Stimulated activated naive CD8-positive, alpha-beta T cell treated with anti-CD3 and anti-CD28 coated beads, Interleukin-15, amount 100 ng/mL, for 72 hours (primary cell): ENCODE measurements around the gene HDAC3.

Source experiments
- ATAC-seq: fragments of 150-1000 bp; cut with Tn5 transposase; 2 replicates; pipeline ENCODE4 v1.10.0; 2021; ENCODE audit warnings: mild to moderate bottlenecking, moderate library complexity
- DNase-seq, 2 donors: peaks; one replicate each; pipeline ENCODE4 v3.0.0; 2021 to 2022
- H3K27ac Mint-ChIP-seq, 2 donors: one replicate each; pipeline ENCODE4 v1.8.0; 2022; ENCODE audit warnings: mild to moderate bottlenecking in 2 of 2, mixed read lengths in 2 of 2, moderate library complexity in 2 of 2
- H3K27me3 Mint-ChIP-seq: one replicate; pipeline ENCODE4 v1.8.0; 2022; ENCODE audit warnings: mixed read lengths
- H3K4me1 Mint-ChIP-seq: one replicate; pipeline ENCODE4 v1.8.0; 2022; ENCODE audit warnings: mild to moderate bottlenecking, mixed read lengths
- H3K4me3 Mint-ChIP-seq, 2 donors: one replicate each; pipeline ENCODE4 v1.8.0; 2022; ENCODE audit warnings: mild to moderate bottlenecking in 2 of 2, mixed read lengths in 2 of 2, moderate library complexity in 1 of 2
- H3K9me3 Mint-ChIP-seq, 2 donors: one replicate each; pipeline ENCODE4 v1.8.0; 2022; ENCODE audit warnings: mixed read lengths in 2 of 2

HDAC3 gene

DNA sequence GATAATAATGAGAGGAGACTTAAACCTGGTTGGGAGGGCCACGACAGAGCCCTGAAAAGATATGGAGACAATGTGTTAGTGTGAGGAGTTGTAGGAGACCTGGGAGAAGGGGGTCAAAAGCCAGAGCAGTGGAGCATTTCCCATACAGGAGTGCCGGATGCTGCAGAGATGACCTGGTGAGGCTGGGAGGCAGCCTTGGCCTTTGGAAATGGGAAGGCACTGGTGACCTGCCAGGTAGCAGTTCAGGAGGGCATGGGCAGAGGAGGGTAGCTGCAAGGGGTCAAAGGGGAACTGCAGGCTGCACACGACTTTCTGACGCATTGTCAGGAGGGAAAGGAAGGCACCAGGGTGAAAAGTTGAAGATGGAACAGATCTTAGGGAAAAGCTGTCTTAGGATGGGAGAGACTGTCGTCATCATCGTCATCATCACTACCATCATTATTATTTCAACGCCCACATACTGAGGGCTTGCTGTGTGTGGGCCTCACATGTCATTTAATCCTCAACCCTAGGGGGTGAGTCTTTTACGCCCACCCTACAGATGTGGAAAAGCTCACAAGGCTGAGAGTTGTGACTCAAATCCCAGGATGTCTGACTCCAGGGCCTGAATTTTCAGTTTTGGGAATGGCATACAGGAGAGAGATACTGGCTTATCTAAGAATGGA lies 32.1 kb upstream of the HDAC3 start:
- no peak overlapping the region for H3K27ac Mint-ChIP-seq
- H3K9me3 Mint-ChIP-seq = no peaks in the 10 kb centered on the region
- H3K27me3 Mint-ChIP-seq = no peaks in the 10 kb centered on the region
- H3K4me3 Mint-ChIP-seq = no peak overlapping the region
- ATAC-seq (no peak), DNase-seq (no peak)
- H3K4me1 Mint-ChIP-seq = peaks cover 7% of the 10 kb centered on the region

DNA sequence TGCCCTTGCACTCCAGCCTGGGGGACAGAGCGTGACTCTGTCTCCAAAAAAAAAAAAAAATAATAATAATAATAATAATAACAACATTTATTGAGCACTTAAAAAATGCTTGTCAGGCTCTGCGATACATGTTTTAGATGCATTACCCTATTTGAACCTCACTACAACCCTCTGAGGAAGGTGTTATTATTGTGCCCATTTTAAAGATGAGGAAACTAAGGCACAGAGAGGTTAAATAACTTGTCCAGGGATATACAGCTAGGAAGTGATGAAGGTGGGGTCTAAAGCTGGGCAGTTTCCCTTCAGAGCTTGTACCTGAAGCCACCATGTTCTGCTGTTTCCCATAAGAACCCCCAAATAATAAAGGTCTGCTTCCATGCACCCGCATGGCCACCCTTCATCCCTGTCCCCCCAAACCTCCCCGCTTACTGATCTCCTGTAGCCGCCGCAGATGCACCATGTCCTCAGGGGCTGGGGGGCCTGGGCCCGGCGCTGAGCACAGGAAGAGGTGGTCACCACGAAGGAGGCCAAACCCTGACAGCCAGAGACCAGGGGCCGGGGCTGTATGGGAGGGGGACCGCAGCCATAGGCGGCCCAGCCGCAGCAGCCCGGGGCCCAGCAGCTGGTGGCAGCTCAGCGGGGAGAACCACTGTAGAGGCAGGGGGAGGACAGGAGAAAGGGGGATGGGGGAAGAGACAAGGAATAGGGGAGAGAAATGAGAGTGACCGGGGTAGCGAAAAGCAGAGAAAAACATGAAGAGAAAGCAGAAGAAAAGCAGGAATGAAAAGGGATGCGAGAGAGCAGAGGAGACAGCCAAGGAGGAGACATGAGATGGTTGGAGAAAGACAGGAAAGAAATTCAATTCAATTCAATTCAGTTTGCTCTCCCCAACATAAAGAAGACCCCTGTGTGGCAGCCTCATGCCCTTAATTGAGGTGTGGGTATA lies 29.6 kb upstream of the HDAC3 start:
- H3K27ac Mint-ChIP-seq = no peak overlapping the region
- no peak for ATAC-seq
- no peaks in the 10 kb centered on the region for H3K9me3 Mint-ChIP-seq
- H3K4me3 Mint-ChIP-seq = no peak overlapping the region
- H3K27me3 Mint-ChIP-seq = no peaks in the 10 kb centered on the region
- H3K4me1 Mint-ChIP-seq = peaks cover 7% of the 10 kb centered on the region
- DNase-seq = no peak

DNA sequence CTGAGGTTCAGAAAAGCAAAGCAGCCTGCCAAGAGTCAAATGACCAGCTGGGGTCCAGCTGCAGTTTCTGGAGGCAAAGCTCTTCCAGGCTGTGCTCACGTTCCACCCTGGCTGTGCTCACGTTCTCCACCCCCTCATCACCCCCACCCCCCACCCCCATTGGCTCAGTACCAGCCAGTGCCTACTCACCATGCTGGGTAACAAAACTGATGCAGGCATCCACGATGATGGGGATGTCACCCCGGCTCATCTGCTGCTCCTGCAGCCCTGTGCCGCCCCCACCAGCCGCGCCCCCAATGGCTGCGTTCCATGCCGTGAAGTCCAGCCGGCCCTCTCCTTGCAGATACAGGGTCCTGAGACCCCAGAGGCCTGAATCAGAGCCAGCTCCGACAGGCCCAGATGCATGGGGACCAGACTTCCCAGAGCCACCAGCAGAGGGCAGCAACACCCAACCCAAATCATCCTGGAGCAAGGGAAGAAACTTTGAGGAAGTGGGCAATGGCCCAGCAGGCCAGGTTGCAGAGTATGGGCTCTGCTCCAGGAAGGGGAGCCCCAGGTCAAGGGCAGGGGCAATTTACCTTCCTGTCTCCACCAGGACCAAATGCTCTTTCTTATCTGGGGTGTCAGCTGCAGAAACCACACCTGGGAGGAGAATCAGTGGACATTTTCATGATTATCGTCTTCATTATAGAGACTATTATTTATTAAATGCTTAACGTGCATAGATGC lies 28.2 kb upstream of the HDAC3 start:
- DNase-seq (peak; percentile 71 to 77), ATAC-seq (peak; percentile 92)
- no peak overlapping the region for H3K4me3 Mint-ChIP-seq
- H3K4me1 Mint-ChIP-seq = peaks cover 7% of the 10 kb centered on the region
- H3K27me3 Mint-ChIP-seq = no peaks in the 10 kb centered on the region
- no peaks in the 10 kb centered on the region for H3K9me3 Mint-ChIP-seq
- peak overlapping the region in 1 of 2 donors; percentile 75 for H3K27ac Mint-ChIP-seq

DNA sequence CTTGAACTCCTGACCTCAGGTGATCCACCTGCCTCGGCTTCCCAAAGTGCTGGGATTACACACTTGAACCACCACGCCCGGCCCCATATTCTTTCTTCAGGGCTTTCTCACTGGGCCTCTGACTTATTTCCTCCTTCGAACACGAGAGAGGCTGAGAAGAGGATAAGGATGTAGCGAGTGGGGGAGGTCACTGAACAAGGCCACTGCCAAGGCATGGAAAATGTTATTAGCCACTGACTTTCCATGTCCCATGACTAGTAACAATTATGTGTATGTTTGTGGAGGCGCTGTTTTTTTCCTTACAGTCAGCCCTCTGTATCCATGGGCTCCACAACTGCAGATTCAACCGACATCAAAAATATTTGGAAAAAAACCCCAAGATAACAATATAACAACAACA lies 26.9 kb upstream of the HDAC3 start:
- ATAC-seq = no peak
- H3K9me3 Mint-ChIP-seq = no peaks in the 10 kb centered on the region
- H3K27ac Mint-ChIP-seq = no peak overlapping the region

DNA sequence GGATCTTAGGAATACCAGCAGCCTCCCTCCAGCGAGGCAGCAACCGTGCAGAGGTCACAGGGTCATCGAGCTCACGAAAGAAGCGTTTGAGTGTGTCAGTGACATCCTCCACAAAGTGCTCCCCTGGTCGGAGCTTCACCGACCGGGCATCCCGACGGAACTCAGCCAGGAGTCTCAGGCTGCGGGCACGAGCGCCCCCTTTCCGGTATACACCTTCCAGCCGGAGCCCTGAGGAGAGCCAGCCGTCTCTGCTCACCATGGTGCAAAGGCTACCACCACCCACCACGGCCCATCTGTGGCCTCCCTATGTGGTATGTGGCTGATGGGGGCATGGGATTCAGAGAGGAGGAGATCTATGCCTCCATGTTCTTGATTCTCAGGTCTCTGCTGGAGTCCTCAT lies 25.4 kb upstream of the HDAC3 start:
- Mint-ChIP-seq H3K4me1 (peaks cover 7% of the 10 kb centered on the region), H3K27me3 (no peaks in the 10 kb centered on the region), H3K4me3 (no peak overlapping the region), H3K27ac (no peak overlapping the region), H3K9me3 (no peaks in the 10 kb centered on the region)
- ATAC-seq = no peak
- no peak for DNase-seq

More for the DNA sequence above, 26.9 kb upstream of the HDAC3 start:
- no peak for DNase-seq
- no peak overlapping the region for H3K4me3 Mint-ChIP-seq
- H3K4me1 Mint-ChIP-seq = peaks cover 7% of the 10 kb centered on the region
- no peaks in the 10 kb centered on the region for H3K27me3 Mint-ChIP-seq

DNA sequence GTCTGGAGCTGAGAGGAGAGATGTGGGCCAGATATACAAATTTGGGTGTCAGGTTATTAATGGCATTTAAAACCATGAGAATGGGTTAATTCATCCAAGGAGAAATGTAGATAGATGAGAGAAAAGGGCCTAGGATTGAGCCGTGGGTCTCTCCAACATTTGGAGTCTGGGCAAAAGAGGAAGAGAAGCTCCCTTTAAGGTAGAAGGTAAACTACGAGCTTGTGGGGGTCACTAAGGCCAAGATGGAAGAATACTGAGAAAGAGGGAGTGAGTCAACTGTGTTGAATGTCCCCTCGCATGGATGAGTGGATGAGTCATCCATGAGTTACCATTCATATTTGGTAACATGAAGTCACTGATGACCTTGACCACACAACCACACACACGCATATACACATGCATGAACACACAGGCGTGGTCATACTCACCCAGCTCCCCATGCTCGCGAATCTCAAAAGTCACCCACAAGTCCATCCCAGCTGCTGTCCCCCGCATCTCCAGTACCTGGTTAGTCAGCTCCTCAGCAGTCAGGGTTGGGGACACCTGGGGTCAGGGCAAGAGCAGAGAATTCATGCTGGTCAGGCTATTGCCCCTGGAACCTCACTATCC lies 21.4 kb upstream of the HDAC3 start:
- Mint-ChIP-seq H3K9me3 (no peaks in the 10 kb centered on the region), H3K27me3 (no peaks in the 10 kb centered on the region), H3K4me3 (no peak overlapping the region), H3K27ac (no peak overlapping the region), H3K4me1 (no peaks in the 10 kb centered on the region)
- peak; percentile 76 for ATAC-seq
- DNase-seq = no peak

DNA sequence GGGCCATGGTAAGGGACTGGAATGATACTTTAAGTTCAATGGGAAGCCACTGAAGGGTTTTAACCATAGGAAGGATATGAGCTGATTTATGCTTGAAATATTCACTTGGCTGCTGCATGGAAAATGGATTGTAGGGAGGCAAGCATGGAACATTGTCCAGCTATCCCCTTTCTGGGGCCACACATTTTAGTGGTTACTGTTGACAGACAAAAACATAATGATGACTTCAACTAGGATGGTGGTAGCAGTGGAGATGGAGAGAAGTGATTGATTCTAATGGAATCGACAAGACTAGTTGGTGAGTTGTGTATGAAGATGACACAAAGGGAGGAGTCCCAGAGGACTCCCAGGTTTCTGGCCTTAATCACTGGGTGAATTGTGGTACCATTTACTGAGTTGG lies 20.8 kb upstream of the HDAC3 start:
- Mint-ChIP-seq H3K4me3 (no peak overlapping the region), H3K4me1 (peaks cover 4% of the 10 kb centered on the region), H3K27ac (no peak overlapping the region), H3K27me3 (no peaks in the 10 kb centered on the region), H3K9me3 (no peaks in the 10 kb centered on the region)
- ATAC-seq = no peak
- no peak for DNase-seq

DNA sequence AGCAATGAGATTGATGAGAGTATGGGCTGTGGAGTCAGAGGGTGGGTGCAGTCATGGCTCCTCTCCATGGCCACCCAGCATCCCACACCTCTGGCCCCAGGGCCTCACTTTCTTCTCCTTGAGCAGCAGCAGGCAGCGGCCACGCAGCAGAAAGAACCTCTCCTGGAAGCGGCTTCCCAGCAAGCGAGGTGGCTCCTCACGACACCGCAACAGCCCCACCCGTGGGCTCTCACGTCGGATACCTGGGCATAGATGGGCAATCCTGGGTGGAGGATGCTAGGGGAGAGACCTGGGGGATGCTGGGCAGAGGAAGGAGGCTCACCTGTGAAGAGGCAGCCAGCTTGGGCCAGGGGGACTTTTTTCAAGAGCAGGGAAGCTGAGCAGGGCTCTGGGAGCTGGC lies 19.7 kb upstream of the HDAC3 start:
- no peaks in the 10 kb centered on the region for H3K9me3 Mint-ChIP-seq
- DNase-seq (no peak), ATAC-seq (no peak)
- peak overlapping the region in 1 of 2 donors; percentile 34 for H3K27ac Mint-ChIP-seq
- H3K4me3 Mint-ChIP-seq = no peak overlapping the region
- no peaks in the 10 kb centered on the region for H3K27me3 Mint-ChIP-seq
- peaks cover 12% of the 10 kb centered on the region for H3K4me1 Mint-ChIP-seq

DNA sequence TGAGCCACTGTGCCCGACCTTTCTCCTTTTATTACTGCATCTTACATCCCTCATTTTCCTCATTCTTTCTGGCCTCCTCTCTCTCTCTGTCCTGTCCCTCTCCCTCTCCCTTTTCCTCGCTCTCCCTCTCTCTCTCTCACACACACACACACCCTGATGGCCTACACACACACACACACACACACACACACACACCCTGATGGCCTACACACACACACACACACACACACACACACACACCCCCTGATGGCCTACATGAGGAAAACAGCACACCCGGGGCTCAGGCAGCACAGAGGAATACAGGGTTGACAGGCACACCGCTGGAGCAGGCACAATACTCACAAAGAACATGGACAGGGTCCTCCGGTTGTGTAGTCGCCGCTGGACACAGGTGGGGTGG lies 18.4 kb upstream of the HDAC3 start:
- no peak for ATAC-seq
- peaks cover 26% of the 10 kb centered on the region for H3K4me1 Mint-ChIP-seq
- H3K27me3 Mint-ChIP-seq = no peaks in the 10 kb centered on the region
- no peak overlapping the region for H3K4me3 Mint-ChIP-seq
- no peak overlapping the region for H3K27ac Mint-ChIP-seq
- DNase-seq = no peak
- H3K9me3 Mint-ChIP-seq = no peaks in the 10 kb centered on the region

DNA sequence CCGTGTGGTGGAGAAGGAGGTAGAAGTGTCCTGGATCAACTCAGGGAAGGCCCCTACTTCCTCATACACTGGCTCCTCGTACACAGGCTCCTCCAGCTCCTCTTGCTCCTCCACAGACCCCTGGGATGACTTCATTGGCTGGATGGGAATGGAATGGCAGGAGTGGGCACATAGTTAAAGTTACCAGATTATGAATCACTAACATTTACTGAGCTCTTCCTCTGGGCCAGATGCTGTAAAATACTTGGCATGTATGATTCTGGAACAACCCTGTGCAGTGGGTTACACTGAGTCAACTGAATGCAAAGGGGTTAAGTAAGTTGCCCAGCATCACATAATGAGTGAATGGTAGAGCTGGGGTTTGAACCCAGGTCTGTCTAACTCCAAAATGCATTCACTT lies 17.6 kb upstream of the HDAC3 start:
- no peaks in the 10 kb centered on the region for H3K9me3 Mint-ChIP-seq
- H3K4me1 Mint-ChIP-seq = peaks cover 33% of the 10 kb centered on the region
- no peak for DNase-seq
- H3K4me3 Mint-ChIP-seq = no peak overlapping the region
- no peaks in the 10 kb centered on the region for H3K27me3 Mint-ChIP-seq
- no peak overlapping the region for H3K27ac Mint-ChIP-seq
- ATAC-seq = no peak

DNA sequence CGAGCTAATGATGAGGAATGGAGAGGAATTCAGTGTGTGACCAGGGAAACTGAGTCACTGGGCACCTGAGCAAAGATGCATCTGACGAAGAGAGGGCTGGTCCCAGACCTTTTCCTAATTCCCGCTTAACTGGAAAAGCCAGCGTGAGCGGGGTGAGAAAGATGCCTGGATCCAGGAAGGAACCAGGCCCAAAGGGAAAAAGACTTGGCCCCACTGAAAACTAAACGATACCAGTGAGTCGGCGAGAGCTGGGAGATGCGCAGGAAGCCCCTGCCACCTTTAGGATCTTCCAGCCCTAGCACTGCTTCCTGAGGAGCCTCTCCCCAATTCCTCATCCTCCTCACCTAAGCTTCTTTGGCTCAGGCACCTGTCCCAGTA lies 15.1 kb upstream of the HDAC3 start:
- Mint-ChIP-seq H3K9me3 (no peaks in the 10 kb centered on the region), H3K27ac (peak overlapping the region in 1 of 2 donors; percentile 97), H3K4me1 (peaks cover 38% of the 10 kb centered on the region), H3K4me3 (peak overlapping the region; percentile 96 to 97), H3K27me3 (no peaks in the 10 kb centered on the region)
- no peak for DNase-seq
- ATAC-seq = no peak

DNA sequence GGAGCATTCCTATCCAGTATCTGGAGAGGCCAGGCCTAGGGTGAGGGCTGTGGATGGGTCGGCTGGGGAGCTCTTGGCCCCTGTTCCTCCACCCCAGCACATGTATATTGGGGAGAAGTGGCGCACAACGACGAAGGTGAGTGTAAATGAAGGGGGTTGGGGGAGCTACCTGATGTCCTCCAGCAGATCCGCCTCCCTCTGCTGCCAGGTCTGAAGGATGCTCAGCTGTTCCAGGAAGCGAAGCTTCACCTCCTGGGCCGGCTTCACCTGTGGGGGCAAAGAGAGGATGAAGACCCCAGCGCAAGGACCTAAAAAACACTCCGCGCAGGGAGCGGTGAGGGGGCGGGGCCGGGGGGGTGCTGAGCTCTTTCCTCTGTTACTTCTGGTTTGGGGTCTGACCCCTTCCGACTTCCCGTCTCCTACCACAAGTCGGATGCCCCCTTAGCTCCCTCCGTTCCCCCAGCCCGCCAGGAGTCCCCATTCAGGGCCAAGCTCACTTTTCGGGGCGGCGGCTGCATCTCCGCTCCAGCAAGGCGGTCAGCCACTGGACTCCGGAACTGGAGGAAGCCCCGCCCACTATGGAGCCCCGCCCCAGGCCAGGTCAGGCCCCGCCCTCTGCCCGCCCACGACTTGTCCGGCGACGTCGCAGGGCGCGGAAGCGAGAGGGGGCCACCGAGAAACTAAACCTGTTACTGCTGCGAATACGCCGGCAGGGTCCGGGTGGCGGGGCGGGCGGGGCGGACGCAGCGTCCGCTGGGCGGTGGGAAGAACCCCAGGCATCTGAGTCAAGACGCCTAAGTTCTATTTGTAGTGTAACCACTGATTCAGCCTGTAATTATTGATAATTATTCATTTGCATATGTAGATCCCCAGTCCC lies 14.4 kb upstream of the HDAC3 start, which contains the start of gene FCHSD1:
TSS of gene FCHSD1 (minus strand) at position 568 of the 877 bp plus-strand sequence. CDS start at position 518, 50 bp downstream.
- Mint-ChIP-seq H3K4me3 (peak within 1 kb of the TSS; percentile 96 to 97), H3K4me1 (peaks cover 38% of the 10 kb centered on the region), H3K27ac (peak within 1 kb of the TSS; percentile 97)

DNA sequence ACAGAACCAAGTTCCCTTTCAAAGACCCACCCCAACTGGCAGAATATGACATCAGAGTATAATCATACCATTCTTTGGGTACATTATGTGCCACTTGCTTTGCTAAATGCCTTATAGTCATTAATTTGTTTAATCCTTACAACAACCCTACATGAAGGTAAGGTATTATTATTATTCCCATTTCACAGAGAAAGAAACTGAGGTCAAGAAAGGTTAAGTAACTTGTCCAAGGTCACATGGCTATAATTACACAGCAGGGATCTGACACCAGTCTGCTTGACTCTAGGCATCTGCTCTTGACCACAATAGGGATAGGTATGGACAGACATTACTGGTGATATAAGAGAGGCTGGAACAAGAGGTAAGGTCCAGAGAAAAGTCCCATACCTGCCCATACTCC lies 13.3 kb upstream of the HDAC3 start:
- no peaks in the 10 kb centered on the region for H3K9me3 Mint-ChIP-seq
- H3K27me3 Mint-ChIP-seq = no peaks in the 10 kb centered on the region
- no peak for ATAC-seq
- DNase-seq = no peak
- peak overlapping the region; percentile 96 to 97 for H3K4me3 Mint-ChIP-seq
- H3K4me1 Mint-ChIP-seq = peaks cover 41% of the 10 kb centered on the region
- H3K27ac Mint-ChIP-seq = no peak overlapping the region

More for the DNA sequence above, 14.4 kb upstream of the HDAC3 start, which contains the start of gene FCHSD1:
- ATAC-seq (peak; percentile 90), DNase-seq (peak; percentile 83 to 86)
- Mint-ChIP-seq H3K27me3 (no peaks in the 10 kb centered on the region), H3K9me3 (no peaks in the 10 kb centered on the region)

DNA sequence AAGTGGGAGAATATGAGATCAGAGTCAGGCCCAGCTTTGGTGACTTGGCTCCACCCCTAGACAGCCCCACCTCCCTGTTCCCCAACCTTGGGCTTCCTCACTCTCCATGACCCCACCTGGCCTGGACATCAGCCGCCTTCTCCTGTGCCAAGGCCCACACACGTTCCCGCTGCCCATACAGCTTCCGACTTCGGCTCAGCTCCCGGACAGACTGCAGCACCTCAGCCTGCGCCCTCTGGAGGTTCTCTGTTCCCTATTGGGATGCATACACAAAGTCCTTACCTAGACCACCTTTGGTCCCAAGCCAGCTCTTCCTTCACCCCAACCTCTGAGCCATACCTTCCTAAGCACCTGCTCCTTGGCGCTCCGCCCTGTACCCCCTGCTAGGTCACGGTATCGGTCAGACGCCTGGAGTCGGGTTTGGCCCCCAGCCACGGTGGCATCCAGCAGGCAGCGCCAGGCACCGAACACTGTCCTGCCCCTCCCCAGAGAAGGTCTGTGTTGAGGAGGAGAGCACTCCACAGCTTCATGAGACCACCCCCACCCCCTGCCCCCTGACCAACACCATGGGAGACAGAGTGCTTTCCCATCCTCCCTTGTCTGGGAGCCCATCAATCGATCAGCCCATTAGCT lies 12.5 kb upstream of the HDAC3 start:
- no peak for ATAC-seq

More for the DNA sequence above, 12.5 kb upstream of the HDAC3 start:
- no peaks in the 10 kb centered on the region for H3K27me3 Mint-ChIP-seq
- no peaks in the 10 kb centered on the region for H3K9me3 Mint-ChIP-seq
- H3K4me1 Mint-ChIP-seq = peaks cover 47% of the 10 kb centered on the region
- H3K4me3 Mint-ChIP-seq = no peak overlapping the region
- no peak for DNase-seq
- no peak overlapping the region for H3K27ac Mint-ChIP-seq
